ENCODE measurements around the gene MARK1.
"Not testable (repeated sequence)": the region's sequence is repeated elsewhere in the genome, so short reads cannot be mapped to it uniquely, and the experiment has no call there.

MARK1 gene

DNA sequence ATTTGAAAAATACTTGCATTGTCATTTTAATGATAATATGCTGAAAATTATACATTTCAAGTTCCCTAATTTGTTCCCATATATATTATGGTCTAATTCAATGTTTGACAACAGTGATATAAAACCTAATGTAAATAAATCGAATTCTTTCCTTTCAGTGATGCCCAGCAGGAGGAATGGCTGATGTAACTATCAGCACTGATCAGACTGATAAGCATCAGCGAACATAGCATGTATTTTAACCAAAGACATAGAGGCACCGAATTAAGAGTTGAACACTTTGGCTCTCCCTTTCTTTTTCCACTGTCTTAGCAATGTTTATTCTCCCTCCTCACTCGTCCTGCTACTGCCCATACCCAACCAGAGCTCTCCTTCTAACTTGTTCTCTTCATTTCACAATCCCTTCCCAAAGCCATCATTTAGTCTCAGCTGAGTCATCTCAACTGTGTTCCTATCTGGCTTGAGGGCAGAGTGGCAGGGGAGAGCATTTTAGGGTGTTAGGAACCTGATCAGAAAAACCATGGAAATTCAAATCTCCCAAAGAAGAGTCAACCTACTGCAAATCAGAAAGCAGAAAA lies 103.4 kb downstream of the MARK1 start:
- no peak for DNase-seq

DNA sequence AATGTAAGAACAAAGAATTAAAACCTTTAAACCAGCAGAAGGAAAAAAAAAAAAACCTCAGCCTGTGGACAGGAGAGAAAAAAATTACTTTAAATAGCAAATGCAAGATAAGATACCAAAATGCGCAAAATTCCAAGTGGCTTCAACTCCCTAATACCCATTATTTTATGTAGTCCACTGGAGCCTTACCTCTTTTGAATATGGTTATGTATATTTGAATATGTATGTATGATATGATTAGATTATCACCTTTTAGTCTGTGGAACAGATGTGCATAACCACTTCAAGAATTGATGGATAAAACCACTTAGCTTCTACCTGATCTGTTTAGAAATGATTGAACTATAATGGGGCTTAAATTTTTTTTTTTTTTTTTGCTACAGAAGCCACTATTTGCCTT lies 109.8 kb downstream of the MARK1 start:
- no peak for DNase-seq

DNA sequence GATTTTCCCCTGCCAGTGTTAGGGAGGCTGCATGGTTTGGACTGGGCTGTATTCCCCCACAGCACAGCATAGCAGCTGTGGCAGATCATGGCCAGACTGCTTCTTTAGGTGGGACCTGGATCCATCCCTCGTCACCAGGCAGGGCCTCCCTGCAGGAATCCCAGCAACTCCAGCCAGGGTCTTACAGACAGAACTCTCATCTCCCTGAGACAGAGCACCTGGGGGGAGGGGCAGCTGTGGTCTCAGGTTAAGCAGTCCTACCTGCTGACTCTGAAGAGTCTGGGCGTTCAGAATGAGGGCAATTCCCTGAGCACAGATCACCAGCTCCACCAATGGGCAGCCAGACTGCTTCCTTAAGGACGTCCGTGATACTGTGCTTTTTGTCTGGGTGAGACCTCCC lies 114.3 kb downstream of the MARK1 start:
- no peak for DNase-seq

DNA sequence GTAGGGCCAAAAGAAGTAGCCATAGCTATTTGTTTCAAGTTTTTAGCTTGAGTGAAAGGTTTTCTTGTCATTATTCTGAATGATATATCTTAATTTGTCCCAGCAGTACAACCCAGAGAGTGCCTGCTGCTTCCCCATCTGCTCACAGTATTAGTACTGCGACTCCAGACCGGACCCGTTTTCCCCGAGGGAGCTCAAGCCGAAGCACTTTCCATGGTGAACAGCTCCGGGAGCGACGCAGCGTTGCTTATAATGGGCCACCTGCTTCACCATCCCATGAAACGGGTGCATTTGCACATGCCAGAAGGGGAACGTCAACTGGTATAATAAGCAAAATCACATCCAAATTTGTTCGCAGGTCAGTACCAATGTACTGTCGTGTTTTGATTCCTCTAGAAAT lies 125.1 kb downstream of the MARK1 start:
- no peak for DNase-seq

DNA sequence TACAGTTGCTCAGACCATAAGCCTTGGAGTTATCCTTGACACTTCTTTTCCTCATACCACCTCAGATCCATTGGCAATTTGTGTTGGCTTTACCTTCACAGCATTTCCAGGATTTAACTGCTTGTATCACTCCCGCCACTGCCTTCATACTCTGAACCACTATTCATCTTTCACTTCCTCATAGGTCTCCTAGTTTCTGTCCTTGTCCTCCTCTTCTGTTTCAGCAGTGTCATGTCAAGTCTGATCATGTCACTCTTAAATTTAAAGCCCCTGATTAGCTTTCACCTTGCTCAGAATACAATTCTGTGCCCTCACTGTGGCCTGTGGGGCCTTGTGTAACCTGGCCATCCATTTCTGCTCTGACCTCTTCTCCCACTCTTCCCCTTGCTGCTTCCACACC lies 127.6 kb downstream of the MARK1 start:
- no peak for DNase-seq

DNA sequence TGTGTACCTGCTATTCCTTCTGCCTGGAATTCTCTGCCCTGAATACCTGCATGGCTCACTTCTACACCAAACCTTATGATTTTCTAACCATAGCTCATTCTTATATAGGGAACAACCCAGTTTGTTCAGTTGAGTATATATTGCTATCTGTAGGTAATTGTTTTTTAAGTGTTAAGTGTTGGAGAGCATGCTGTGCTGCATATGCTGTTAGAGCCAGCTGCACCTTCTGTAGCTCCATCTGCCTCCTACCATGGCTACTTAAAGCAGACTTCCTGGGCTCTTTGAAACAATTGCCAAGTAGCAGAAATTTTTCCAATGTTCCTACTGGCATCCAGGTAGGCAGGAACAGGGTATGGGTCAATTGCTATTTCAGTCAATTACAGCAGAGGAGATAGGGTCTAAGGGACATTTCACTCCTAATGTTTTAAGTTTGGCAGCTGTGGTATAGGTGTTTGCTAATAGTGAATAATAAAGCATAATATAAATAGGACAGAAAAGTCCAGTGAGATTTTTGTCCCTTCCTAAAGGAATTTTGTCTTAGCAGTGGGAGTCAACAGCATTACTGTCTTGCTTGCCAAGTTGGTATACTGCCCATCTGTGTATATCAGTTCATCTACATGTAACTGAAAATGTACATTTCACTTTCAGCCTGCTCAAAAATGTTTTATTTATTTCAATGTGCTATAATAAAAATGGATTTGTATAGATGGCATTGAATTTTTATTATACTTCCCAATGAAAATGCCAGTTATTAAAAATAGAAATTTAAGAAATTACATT lies 128.2 kb downstream of the MARK1 start:
- no peak for DNase-seq

DNA sequence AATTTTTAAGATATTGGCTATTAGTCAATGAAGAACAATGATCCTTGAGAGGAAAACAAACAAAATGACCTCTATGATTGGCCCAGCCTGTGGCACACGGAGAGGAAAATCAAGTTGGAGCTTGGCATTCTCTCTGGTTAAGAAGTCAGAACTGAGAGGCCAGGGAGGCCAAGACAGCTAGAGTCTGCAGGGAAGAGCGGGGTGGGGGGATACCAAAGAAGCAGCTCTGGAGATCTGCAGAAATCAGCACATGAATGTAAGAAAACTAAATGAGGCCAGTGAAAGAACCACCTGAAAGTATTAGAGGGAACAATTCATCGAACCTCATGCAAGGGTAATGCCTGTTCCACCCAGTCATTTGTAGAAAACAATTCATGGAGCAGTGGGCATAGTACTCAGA lies 138.4 kb downstream of the MARK1 start:
- DNase-seq = no peak

DNA sequence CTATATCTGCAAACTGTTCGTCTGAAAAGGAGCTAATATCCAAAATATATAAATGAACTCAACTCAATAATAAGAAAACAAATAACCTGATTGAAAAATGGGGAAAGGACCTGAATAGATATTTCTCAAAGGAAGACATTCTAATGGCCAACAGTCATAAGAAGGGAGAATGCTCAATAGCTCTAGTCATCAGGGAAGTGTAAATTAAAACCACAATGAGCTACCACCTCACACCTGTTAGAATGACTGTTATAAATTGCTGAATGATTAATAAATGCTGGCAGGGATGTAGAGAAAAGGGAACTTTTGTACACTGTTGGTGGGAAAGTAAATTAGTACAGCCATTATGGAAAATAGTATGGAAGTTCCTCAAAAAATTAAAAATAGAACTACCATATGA lies 141.1 kb downstream of the MARK1 start:
- DNase-seq = no peak

DNA sequence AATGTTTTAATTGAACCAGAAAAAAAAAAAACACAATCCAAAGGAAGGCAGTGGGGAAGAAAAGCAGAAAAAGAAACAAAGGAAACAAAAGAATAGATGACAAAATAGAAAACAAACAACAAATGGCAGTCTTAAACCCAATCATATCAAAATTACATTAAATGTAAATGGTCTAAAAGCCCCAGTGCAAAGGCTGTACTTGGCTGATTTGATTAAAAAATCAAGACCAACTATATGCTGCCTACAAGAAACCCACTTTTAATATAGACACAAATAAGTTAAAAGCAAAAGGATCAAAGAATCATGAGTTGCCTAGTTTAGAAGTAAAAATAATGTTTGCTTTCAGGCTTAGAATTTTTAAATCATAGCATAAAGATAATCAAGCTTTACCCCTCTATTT lies 142.4 kb downstream of the MARK1 start:
- no peak for DNase-seq

DNA sequence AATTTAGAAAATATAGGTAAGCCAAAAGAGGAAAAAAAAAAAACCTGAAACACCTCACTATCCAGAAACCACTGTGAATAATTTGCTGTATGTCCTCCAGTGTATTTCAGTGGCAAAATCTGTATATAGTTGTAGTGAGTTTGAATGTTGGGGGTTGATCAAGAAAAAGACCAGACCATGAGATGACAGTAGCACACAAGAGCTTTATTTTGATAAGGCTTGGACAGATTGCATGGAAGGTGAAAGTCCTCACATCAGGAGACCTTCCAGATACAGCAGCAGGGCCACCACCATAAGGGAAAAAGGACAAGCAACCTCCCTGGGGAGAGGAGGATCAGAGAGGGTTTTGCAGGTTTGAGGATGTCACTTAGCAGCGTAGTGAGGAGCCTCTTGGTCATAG lies 146.0 kb downstream of the MARK1 start:
- DNase-seq = no peak

DNA sequence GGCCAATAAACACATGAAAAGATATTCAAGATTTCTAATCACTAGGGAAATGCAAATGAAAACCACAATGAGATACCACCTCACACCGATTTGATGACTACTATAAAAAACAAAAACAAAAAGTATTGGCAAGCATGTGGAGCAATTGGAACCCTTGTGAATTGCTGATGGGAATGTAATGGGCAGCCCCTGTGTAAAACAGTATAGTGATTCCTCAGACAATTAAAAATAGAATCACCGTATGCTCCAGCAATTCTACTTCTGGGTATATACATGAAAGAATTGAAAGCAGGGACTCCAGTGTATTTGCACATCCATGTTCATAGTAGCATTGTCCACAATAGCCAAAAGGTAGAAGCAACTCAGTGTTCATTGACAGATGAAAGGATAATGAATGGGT lies 149.3 kb downstream of the MARK1 start:
- no peak for DNase-seq

DNA sequence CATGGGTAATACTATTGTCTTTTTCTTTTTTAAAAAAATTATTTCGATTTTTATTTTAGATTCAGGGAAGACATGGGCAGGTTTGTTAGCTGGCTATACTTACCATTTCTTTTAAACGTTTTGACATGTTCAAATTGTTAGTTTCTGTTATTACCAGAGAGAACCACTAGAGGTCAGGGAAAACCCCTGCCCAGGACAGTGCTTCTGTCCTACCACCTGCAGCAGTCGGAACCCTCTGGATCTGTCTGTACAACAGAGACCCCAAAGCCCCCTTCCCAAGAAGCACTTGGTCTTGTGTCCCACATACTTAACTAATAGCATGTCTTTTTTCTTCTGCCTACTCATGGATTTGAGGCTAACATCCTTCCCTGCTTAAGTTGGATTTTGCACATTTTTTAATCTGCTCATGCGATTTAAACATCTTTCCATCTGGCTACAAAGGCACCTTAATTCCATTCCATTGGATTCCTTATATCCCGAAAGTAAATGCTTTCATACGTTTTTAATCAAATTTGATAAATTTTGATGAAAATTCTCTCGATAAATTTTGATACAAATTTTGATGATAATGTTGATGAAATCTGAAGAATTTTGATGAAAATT lies 152.2 kb downstream of the MARK1 start:
- no peak for DNase-seq

DNA sequence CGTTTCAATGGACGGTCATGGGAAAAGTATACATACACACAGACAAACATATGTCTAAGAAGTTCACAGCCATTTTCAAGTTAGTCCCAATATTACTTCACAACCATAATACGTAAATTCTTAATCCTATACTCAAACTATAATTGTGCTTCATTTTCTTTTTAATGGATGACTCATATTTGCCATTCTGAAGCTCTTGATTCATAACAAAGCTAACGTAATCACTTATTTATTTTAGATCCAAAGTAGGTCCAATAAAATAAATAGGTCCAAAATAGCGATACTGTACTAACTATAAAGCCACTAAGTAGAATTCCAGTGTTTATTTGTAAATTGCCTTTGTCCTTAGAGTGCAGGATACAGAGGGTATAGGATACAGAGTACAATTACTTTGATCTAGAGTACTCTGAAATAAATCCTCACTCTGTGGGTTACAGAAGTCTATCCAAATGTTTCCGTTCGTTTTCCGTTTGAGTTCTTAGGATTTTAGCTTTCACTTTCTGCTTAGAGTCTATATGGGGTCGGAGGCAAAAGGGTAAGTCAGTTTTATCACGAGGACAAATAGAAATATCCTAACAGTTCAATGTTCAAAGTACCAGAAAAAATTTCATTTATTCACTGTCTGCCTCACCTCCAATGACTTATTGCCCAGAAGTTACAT lies 153.4 kb downstream of the MARK1 start:
- no peak for DNase-seq

DNA sequence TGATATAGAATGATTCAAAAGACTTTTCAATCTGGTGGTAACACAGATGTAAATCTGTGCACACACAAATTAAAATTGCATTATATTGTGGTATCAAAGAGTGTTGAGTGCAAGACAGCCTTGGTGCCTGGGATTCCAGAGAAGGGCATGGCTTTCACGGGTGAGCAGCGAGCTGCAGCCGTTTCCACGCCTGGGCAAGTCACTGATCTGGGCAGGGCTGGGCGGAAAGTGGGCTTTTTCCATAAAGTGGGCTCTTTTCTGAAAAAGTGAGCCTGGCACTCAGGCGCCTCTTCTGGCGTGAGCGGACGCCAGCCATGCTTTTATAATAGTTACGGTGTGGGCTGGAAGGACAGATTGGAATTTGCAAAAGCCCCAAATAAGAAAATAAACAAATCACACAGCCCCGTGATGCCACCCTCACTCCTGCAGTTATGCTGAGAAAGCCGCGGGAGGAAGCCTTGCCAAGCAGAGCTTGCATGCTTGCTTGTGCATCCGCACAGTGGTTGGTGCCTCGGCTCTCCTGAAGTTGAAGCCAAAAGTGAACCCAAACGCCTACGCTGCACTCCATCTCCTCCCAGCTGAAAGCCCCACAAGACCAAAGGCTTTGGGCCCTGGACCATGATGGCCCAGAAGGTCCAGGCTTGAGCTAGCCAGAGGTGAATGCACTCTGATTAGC lies 155.1 kb downstream of the MARK1 start:
- DNase-seq = no peak

DNA sequence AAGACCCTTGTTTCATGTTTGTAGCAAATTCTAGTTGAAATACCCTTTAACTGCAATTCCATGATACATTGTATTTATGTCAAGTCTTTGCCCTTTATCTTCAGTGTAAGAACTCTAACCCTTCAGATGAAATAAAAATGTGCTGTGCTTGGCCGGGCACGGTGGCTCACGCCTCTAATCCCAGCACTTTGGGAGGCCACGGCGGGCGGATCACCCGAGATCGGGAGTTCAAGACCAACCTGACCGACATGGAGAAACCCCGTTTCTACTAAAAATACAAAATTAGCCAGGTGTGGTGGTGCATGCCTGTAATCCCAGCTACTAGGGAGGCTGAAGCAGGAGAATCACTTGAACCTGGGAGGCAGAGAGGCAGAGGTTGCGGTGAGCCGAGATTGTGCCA lies 155.8 kb downstream of the MARK1 start:
- not testable (repeated sequence) for DNase-seq

DNA sequence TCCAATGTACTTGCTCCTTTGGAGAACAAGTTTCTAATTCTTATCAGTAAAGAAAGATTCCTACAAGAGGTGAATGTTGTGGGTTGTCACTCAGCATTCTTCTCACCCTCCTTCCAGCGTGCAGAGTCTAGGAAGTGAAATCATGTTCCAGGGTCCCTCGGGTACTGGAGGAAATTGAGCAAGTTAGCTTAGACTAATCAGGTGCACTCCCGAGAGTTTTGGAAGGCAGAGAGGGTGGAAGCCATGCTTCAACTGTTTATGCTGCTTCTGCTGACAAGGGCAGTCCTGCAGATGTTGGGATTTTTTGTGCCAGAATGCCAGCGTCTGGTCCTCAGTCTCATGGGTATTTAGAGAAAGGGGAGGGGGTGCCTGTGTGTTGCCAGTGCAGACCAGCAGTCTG lies 157.0 kb downstream of the MARK1 start:
- no peak for DNase-seq

DNA sequence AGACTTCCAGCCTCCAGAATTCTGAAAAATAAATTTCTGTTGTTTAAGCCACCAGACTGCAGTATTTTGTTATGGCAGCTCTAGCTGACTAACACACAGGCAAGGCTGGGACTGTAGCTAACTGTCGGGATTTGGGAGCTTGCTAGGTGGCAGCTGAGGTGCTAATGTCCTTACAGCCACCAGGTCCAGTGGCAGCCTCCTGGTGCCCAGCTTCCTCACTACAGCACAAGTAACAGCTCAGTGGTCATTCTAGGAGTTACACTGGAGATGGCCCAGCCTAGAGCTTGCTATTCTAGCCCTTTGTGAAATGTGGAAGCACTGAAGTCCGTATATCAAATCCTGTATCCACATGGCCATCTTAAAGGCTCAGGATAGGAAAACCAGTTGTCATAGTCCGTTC lies 157.9 kb downstream of the MARK1 start:
- DNase-seq = no peak

DNA sequence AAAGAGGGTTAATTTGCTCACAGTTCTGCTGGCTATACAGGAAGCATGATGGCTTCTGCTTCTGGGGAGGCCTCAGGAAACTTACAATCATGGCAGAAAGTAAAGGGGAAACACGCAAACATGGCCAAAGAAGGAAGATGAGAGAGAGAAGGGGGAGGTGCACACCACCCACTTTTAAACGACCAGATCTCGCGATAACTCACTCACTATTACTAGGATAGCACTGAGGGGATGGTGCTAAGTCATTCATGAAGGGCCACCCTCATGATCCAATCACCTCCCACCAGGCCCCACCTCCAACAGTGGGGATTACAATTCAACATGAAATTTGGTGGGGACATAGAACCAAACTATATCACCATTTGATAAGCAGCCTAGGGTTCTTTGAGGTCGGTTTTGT lies 159.9 kb downstream of the MARK1 start:
- no peak for DNase-seq

DNA sequence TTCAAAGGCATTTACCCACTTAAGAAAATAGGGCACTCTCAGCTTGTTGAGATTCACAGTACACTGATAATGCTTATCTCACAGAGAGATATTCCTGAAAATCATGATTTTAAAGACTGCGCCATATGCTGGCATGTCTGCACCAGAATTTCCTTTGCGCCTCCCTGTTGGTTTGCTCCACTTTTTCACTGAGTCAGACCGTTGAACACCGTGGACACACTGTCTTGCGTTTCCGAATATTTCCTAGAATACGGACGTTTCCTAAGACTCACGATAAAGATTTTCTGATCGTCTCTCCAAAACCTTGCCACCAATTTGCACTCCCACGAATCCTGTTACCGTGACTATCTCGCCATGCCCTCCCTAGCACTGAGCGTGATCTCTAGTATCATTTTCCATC lies 161.7 kb downstream of the MARK1 start:
- no peak for DNase-seq

DNA sequence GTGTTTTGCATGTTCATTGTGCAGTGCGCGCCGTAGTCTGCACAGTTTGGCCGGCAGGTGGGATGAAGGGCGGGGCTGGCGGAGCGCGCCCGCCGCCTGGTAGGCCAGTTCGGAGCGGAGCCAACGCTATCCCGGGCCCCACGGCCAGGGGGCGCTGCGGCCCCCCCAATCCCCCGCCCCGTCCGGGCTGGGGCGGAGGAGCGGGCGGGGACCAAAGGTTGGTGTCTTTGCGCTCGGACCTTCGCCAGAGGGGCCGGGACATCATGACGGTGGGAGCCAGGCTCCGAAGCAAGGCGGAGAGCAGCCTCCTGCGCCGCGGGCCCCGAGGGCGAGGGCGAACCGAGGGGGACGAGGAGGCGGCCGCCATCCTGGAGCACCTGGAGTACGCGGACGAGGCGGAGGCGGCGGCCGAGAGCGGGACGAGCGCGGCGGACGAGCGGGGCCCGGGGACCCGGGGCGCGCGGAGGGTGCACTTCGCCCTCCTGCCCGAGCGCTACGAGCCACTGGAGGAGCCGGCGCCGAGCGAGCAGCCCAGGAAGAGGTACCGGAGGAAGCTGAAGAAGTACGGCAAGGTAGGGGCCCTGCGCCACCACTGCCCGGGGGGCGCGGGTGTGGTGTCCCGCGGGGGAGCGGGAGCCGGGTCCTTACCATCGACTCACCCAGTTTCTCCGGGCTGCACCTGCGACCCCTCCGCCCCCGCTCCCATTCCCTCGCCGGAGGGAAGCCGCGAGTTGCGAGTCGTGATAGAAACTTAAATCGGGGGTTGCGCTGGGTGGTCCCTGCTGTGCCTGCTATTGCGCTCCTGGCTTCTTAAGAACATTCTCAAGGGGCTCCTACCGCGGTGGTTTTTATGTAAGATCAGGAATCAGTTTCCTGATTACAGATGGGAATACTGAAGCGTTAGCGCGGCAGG lies 162.5 kb downstream of the MARK1 start, which contains the start of gene C1orf115:
TSS of gene C1orf115 (plus strand) at position 224 of the 913 bp plus-strand sequence. CDS start at position 264, 40 bp downstream.
- DNase-seq = peak; percentile 79

DNA sequence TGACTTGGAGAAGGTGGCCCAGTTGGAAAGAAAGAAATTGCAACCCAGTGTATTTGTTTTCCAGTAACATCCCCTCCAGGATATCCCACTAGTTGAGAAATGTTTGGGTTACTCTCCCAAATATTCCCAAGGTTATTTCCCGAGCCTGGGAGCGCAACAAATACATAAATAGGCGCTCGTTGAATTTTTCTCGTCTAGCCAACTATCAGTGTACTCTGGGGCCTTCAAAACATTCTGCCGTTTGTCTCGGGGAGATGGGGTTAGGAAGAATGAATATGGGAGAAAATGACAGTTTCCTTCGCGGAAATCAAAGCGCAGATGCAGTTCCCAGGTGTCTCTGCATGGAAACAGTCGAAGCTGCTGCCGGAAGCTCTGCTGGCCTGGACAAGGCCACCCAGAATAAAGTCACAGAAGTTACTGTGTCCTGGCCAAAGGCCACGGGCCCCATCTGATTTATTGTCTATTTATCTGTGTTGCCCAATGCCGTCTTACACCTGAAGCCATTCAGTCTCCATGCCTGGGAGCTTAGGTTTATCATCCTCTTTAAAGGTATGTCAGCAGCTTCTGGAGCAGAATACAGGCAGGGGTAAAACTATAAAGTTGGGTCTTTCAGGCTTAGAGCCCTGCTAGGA lies 163.2 kb downstream of the MARK1 start:
- no peak for DNase-seq
